ENCODE results near the gene NEK4. TPM values are rescaled to one million over a fixed set of nuclear protein-coding genes. Genes with fewer than 3 reads are reported as not detected.
A peak's percentile ranks its signal among the peaks of the same experiment; 100 is the strongest.

Gene NEK4
- total RNA-seq, 1 donor from 2014 or later, result 15.1 TPM

DNA sequence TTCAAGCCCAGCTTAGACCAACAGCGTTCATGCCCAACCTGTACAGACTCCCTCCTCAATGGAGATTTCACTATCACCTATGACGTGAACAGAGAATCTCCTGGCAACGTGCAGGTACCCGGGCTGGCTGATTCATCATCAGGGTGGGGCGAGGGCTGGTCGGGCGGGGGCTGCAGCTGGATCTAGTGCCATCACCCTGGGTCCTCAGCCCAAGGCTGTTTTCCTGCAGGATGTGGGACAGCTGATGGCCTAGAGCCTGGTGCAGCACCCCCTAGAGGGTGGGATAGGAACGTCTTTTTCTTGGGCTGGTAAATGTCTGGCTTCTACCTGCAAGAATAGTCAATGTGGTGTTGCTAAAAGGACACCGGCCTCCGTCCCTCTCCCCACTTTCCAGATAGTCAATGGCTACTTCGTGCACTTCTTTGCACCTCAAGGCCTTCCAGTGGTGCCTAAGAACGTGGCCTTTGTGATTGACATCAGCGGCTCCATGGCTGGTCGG, 28.3 kb upstream of the NEK4 start:
- Histone ChIP-seq H3K9me3 (ENCODE audit: insufficient read depth, low read depth, low read length) (no peaks in the 10 kb centered on the region), H2AFZ (ENCODE audit: low read depth, low read length) (no peak overlapping the region), H3K27me3 (ENCODE audit: insufficient read depth, low read length) (no peaks in the 10 kb centered on the region), H3K4me1 (ENCODE audit: insufficient read depth, low read length) (peaks cover 4% of the 10 kb centered on the region), H3K9ac (ENCODE audit: low read length) (no peak overlapping the region), H4K20me1 (ENCODE audit: insufficient read depth, low read length) (no peaks in the 10 kb centered on the region), H3K36me3 (ENCODE audit: insufficient read depth, low read length) (no peaks in the 10 kb centered on the region), H3K4me3 (ENCODE audit: insufficient read depth, low read depth, low read length) (no peak overlapping the region), H3K4me2 (ENCODE audit: low read length) (no peak overlapping the region), H3K79me2 (ENCODE audit: insufficient read depth, low read length) (no peaks in the 10 kb centered on the region), H3K27ac (ENCODE audit: low read depth, low read length) (no peak overlapping the region)
- TF ChIP-seq EZH2 (IDR thresholded peaks at IDR 0.05; ENCODE audit: insufficient read depth, low read length), result no peak
- TF ChIP-seq, protein P1, sequence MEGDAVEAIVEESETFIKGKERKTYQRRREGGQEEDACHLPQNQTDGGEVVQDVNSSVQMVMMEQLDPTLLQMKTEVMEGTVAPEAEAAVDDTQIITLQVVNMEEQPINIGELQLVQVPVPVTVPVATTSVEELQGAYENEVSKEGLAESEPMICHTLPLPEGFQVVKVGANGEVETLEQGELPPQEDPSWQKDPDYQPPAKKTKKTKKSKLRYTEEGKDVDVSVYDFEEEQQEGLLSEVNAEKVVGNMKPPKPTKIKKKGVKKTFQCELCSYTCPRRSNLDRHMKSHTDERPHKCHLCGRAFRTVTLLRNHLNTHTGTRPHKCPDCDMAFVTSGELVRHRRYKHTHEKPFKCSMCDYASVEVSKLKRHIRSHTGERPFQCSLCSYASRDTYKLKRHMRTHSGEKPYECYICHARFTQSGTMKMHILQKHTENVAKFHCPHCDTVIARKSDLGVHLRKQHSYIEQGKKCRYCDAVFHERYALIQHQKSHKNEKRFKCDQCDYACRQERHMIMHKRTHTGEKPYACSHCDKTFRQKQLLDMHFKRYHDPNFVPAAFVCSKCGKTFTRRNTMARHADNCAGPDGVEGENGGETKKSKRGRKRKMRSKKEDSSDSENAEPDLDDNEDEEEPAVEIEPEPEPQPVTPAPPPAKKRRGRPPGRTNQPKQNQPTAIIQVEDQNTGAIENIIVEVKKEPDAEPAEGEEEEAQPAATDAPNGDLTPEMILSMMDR (IDR thresholded peaks at IDR 0.05; ENCODE audit: insufficient read depth, low read depth, low read length), result peak; percentile 17
- Mint-ChIP-seq H3K27me3 (ENCODE audit: low read depth, unreplicated experiment) (peaks cover 6% of the 10 kb centered on the region), H3K9me3 (ENCODE audit: unreplicated experiment) (peaks cover 3% of the 10 kb centered on the region), H3K36me3 (ENCODE audit: low read depth, unreplicated experiment) (peaks cover 1% of the 10 kb centered on the region), H3K4me3 (ENCODE audit: unreplicated experiment) (no peak overlapping the region), H3K27ac (ENCODE audit: unreplicated experiment) (peak overlapping the region; percentile 7), H3K4me1 (ENCODE audit: low read depth, unreplicated experiment) (peaks cover 13% of the 10 kb centered on the region)
- FAIRE-seq, result no peak
- DNase-seq (ENCODE audit: low read depth), result no peak

DNA sequence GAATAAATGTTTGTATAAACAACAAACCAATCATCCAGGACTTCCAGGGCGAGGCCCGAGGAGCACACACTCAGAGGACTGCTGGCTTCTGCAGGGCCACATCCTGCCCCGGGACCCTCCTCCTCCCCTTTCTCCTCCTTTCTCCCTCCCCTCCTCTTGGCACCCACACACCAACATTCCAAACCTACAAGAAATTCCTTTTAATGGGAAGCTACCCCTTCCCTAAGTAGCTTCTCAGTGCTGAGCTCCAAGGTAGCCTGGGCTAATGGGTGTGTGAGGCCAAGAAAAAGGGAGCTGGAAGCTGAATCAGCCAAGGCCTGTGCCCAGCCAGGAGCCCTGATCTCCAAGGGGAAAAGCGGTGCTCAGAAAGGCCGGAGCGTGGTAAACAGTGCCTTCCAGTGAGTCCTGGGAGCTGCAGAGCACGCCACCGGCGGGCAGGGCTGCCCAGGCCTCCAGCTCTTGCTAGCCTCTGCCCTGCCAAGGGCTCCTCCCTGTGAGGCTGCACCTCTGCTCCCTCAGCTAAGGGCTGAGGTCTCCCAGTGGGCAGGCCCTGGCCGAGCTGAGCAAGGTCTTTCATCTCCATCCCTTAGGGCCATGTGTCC, 27.7 kb upstream of the NEK4 start:
- TF ChIP-seq EZH2 (IDR thresholded peaks at IDR 0.05; ENCODE audit: insufficient read depth, low read length), result no peak
- TF ChIP-seq, protein P1 (IDR thresholded peaks at IDR 0.05; ENCODE audit: insufficient read depth, low read depth, low read length), result no peak
- Histone ChIP-seq H2AFZ (ENCODE audit: low read depth, low read length) (no peak overlapping the region), H4K20me1 (ENCODE audit: insufficient read depth, low read length) (no peaks in the 10 kb centered on the region), H3K27ac (ENCODE audit: low read depth, low read length) (no peak overlapping the region), H3K9me3 (ENCODE audit: insufficient read depth, low read depth, low read length) (no peaks in the 10 kb centered on the region), H3K4me3 (ENCODE audit: insufficient read depth, low read depth, low read length) (no peak overlapping the region), H3K4me1 (ENCODE audit: insufficient read depth, low read length) (peaks cover 4% of the 10 kb centered on the region), H3K27me3 (ENCODE audit: insufficient read depth, low read length) (no peaks in the 10 kb centered on the region), H3K4me2 (ENCODE audit: low read length) (no peak overlapping the region), H3K9ac (ENCODE audit: low read length) (no peak overlapping the region), H3K36me3 (ENCODE audit: insufficient read depth, low read length) (no peaks in the 10 kb centered on the region), H3K79me2 (ENCODE audit: insufficient read depth, low read length) (no peaks in the 10 kb centered on the region)
- no peak for FAIRE-seq
- peaks cover 1% of the 10 kb centered on the region for H3K36me3 Mint-ChIP-seq (ENCODE audit: low read depth, unreplicated experiment)
- H3K27ac Mint-ChIP-seq (ENCODE audit: unreplicated experiment), result peak overlapping the region; percentile 7
- no peak overlapping the region for H3K4me3 Mint-ChIP-seq (ENCODE audit: unreplicated experiment)
- DNase-seq (ENCODE audit: low read depth), result peak; percentile 39
- peaks cover 13% of the 10 kb centered on the region for H3K4me1 Mint-ChIP-seq (ENCODE audit: low read depth, unreplicated experiment)
- peaks cover 6% of the 10 kb centered on the region for H3K27me3 Mint-ChIP-seq (ENCODE audit: low read depth, unreplicated experiment)
- peaks cover 3% of the 10 kb centered on the region for H3K9me3 Mint-ChIP-seq (ENCODE audit: unreplicated experiment)

DNA sequence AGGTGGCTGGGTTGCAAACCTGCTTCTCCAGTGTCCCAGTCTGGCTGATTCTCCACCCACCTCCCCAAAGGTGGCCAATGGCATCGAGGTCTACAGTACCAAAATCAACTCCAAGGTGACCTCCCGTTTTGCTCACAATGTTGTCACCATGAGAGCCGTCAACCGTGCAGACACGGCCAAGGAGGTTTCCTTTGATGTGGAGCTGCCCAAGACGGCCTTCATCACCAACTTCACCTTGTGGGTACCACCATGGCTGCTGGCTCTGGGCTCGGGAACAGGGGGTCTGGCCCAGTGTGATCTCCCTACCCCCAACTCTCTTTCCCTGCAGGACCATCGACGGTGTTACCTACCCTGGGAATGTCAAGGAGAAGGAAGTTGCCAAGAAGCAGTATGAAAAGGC, 25.7 kb upstream of the NEK4 start:
- H3K27me3 Mint-ChIP-seq (ENCODE audit: low read depth, unreplicated experiment), result peaks cover 15% of the 10 kb centered on the region
- no peak for FAIRE-seq
- Histone ChIP-seq H3K27me3 (ENCODE audit: insufficient read depth, low read length) (no peaks in the 10 kb centered on the region), H2AFZ (ENCODE audit: low read depth, low read length) (no peak overlapping the region), H3K36me3 (ENCODE audit: insufficient read depth, low read length) (no peaks in the 10 kb centered on the region), H3K27ac (ENCODE audit: low read depth, low read length) (no peak overlapping the region), H4K20me1 (ENCODE audit: insufficient read depth, low read length) (no peaks in the 10 kb centered on the region), H3K4me3 (ENCODE audit: insufficient read depth, low read depth, low read length) (no peak overlapping the region), H3K4me2 (ENCODE audit: low read length) (no peak overlapping the region), H3K79me2 (ENCODE audit: insufficient read depth, low read length) (no peaks in the 10 kb centered on the region), H3K9me3 (ENCODE audit: insufficient read depth, low read depth, low read length) (no peaks in the 10 kb centered on the region), H3K9ac (ENCODE audit: low read length) (no peak overlapping the region), H3K4me1 (ENCODE audit: insufficient read depth, low read length) (no peaks in the 10 kb centered on the region)
- TF ChIP-seq, protein P1 (IDR thresholded peaks at IDR 0.05; ENCODE audit: insufficient read depth, low read depth, low read length), result no peak
- no peak for TF ChIP-seq EZH2 (IDR thresholded peaks at IDR 0.05; ENCODE audit: insufficient read depth, low read length)
- no peak overlapping the region for H3K27ac Mint-ChIP-seq (ENCODE audit: unreplicated experiment)
- H3K4me1 Mint-ChIP-seq (ENCODE audit: low read depth, unreplicated experiment), result peaks cover 5% of the 10 kb centered on the region
- H3K36me3 Mint-ChIP-seq (ENCODE audit: low read depth, unreplicated experiment), result no peaks in the 10 kb centered on the region
- peaks cover 3% of the 10 kb centered on the region for H3K9me3 Mint-ChIP-seq (ENCODE audit: unreplicated experiment)
- DNase-seq (ENCODE audit: low read depth), result no peak
- H3K4me3 Mint-ChIP-seq (ENCODE audit: unreplicated experiment), result no peak overlapping the region

Data from astrocyte (in vitro differentiated cells and primary cell).